ENCODE measurements around the gene ADK.
"Not testable (repeated sequence)": the region's sequence is repeated elsewhere in the genome, so short reads cannot be mapped to it uniquely, and the experiment has no call there.

Gene ADK

GRCh38 chr10:74202356-74202755, 51.3 kb downstream of the ADK start:
- Mint-ChIP-seq H3K4me1 (no peaks in the 10 kb centered on the region), H3K9me3 (no peaks in the 10 kb centered on the region), H3K36me3 (ENCODE audit: insufficient read depth) (peaks cover 7% of the 10 kb centered on the region), H3K27me3 (no peaks in the 10 kb centered on the region), H3K4me3 (no peak overlapping the region), H3K27ac (ENCODE audit: low read depth) (no peak overlapping the region)
- DNase-seq (ENCODE audit: low spot score in 2 of 2) (no peak), ATAC-seq (replicated peaks; ENCODE audit: extremely low read depth, poor library complexity, severe bottlenecking) (no peak)

- DNase-seq (ENCODE audit: low spot score in 2 of 2) (no peak), ATAC-seq (replicated peaks; ENCODE audit: extremely low read depth, poor library complexity, severe bottlenecking) (no peak)
- peaks cover 2% of the 10 kb centered on the region for H3K36me3 Mint-ChIP-seq (ENCODE audit: insufficient read depth)
- H3K4me1 Mint-ChIP-seq: no peaks in the 10 kb centered on the region
- no peak overlapping the region for H3K27ac Mint-ChIP-seq (ENCODE audit: low read depth)
- H3K4me3 Mint-ChIP-seq: no peak overlapping the region
- H3K27me3 Mint-ChIP-seq: no peaks in the 10 kb centered on the region
- no peaks in the 10 kb centered on the region for H3K9me3 Mint-ChIP-seq
Observed at GRCh38 chr10:74206746-74207145, 55.7 kb downstream of the ADK start.

GRCh38 chr10:74207691-74208480, 56.9 kb downstream of the ADK start:
- Mint-ChIP-seq H3K27me3 (no peaks in the 10 kb centered on the region), H3K27ac (ENCODE audit: low read depth) (no peak overlapping the region), H3K36me3 (ENCODE audit: insufficient read depth) (peaks cover 2% of the 10 kb centered on the region), H3K4me1 (peaks cover 5% of the 10 kb centered on the region), H3K9me3 (no peaks in the 10 kb centered on the region), H3K4me3 (no peak overlapping the region)
- ATAC-seq (replicated peaks; ENCODE audit: extremely low read depth, poor library complexity, severe bottlenecking): no peak
- DNase-seq (ENCODE audit: low spot score in 2 of 2): no peak

- H3K27ac Mint-ChIP-seq (ENCODE audit: low read depth): no peak overlapping the region
- no peaks in the 10 kb centered on the region for H3K9me3 Mint-ChIP-seq
- H3K36me3 Mint-ChIP-seq (ENCODE audit: insufficient read depth): peaks cover 2% of the 10 kb centered on the region
- H3K4me3 Mint-ChIP-seq: no peak overlapping the region
- H3K4me1 Mint-ChIP-seq: peaks cover 10% of the 10 kb centered on the region
- no peak for ATAC-seq (replicated peaks; ENCODE audit: extremely low read depth, poor library complexity, severe bottlenecking)
- DNase-seq (ENCODE audit: low spot score in 2 of 2): no peak
- H3K27me3 Mint-ChIP-seq: no peaks in the 10 kb centered on the region
Observed at GRCh38 chr10:74208997-74209396, 58.0 kb downstream of the ADK start.

- Mint-ChIP-seq H3K4me1 (peaks cover 10% of the 10 kb centered on the region), H3K9me3 (no peaks in the 10 kb centered on the region), H3K4me3 (no peak overlapping the region), H3K27me3 (no peaks in the 10 kb centered on the region), H3K27ac (ENCODE audit: low read depth) (no peak overlapping the region), H3K36me3 (ENCODE audit: insufficient read depth) (no peaks in the 10 kb centered on the region)
- no peak for ATAC-seq (replicated peaks; ENCODE audit: extremely low read depth, poor library complexity, severe bottlenecking)
- no peak for DNase-seq (ENCODE audit: low spot score in 2 of 2)
Observed at GRCh38 chr10:74213019-74213418, 62.0 kb downstream of the ADK start.

GRCh38 chr10:74213571-74214162, 62.6 kb downstream of the ADK start:
- H3K4me1 Mint-ChIP-seq: peaks cover 10% of the 10 kb centered on the region
- H3K27me3 Mint-ChIP-seq: no peaks in the 10 kb centered on the region
- H3K27ac Mint-ChIP-seq (ENCODE audit: low read depth): no peak overlapping the region
- no peak for ATAC-seq (replicated peaks; ENCODE audit: extremely low read depth, poor library complexity, severe bottlenecking)
- H3K9me3 Mint-ChIP-seq: no peaks in the 10 kb centered on the region
- no peak for DNase-seq (ENCODE audit: low spot score in 2 of 2)
- H3K36me3 Mint-ChIP-seq (ENCODE audit: insufficient read depth): no peaks in the 10 kb centered on the region
- H3K4me3 Mint-ChIP-seq: no peak overlapping the region

- H3K4me3 Mint-ChIP-seq, H3K9me3 Mint-ChIP-seq: not testable (repeated sequence)
- peaks cover 10% of the 10 kb centered on the region for H3K4me1 Mint-ChIP-seq
Observed at GRCh38 chr10:74217110-74217509, 66.1 kb downstream of the ADK start.

GRCh38 chr10:74222467-74222866, 71.4 kb downstream of the ADK start:
- H3K27me3 Mint-ChIP-seq; H3K27ac Mint-ChIP-seq (ENCODE audit: low read depth); H3K36me3 Mint-ChIP-seq (ENCODE audit: insufficient read depth); H3K4me3 Mint-ChIP-seq; ATAC-seq (replicated peaks; ENCODE audit: extremely low read depth, poor library complexity, severe bottlenecking); H3K9me3 Mint-ChIP-seq; DNase-seq (ENCODE audit: low spot score in 2 of 2): not testable (repeated sequence)
- peaks cover 11% of the 10 kb centered on the region for H3K4me1 Mint-ChIP-seq

More at GRCh38 chr10:74217110-74217509, 66.1 kb downstream of the ADK start:
- H3K27ac Mint-ChIP-seq (ENCODE audit: low read depth); H3K27me3 Mint-ChIP-seq; DNase-seq (ENCODE audit: low spot score in 2 of 2); H3K36me3 Mint-ChIP-seq (ENCODE audit: insufficient read depth); ATAC-seq (replicated peaks; ENCODE audit: extremely low read depth, poor library complexity, severe bottlenecking): not testable (repeated sequence)

- peak overlapping the region; percentile 71 for H3K27ac Mint-ChIP-seq (ENCODE audit: low read depth)
- no peak overlapping the region for H3K4me3 Mint-ChIP-seq
- no peaks in the 10 kb centered on the region for H3K9me3 Mint-ChIP-seq
- ATAC-seq (replicated peaks; ENCODE audit: extremely low read depth, poor library complexity, severe bottlenecking) (peak; percentile 14), DNase-seq (ENCODE audit: low spot score in 2 of 2) (no peak)
- H3K4me1 Mint-ChIP-seq: peaks cover 20% of the 10 kb centered on the region
- no peaks in the 10 kb centered on the region for H3K36me3 Mint-ChIP-seq (ENCODE audit: insufficient read depth)
- H3K27me3 Mint-ChIP-seq: no peaks in the 10 kb centered on the region
Observed at GRCh38 chr10:74223755-74224529, 72.9 kb downstream of the ADK start.

- no peaks in the 10 kb centered on the region for H3K27me3 Mint-ChIP-seq
- H3K27ac Mint-ChIP-seq (ENCODE audit: low read depth): peak overlapping the region; percentile 87
- DNase-seq (ENCODE audit: low spot score in 2 of 2) (no peak), ATAC-seq (replicated peaks; ENCODE audit: extremely low read depth, poor library complexity, severe bottlenecking) (peak; percentile 71)
- peak overlapping the region; percentile 47 for H3K4me3 Mint-ChIP-seq
- peaks cover 24% of the 10 kb centered on the region for H3K4me1 Mint-ChIP-seq
- H3K9me3 Mint-ChIP-seq: no peaks in the 10 kb centered on the region
- peaks cover 1% of the 10 kb centered on the region for H3K36me3 Mint-ChIP-seq (ENCODE audit: insufficient read depth)
Observed at GRCh38 chr10:74227697-74228424, 76.8 kb downstream of the ADK start.

- Mint-ChIP-seq H3K27ac (ENCODE audit: low read depth) (no peak overlapping the region), H3K27me3 (no peaks in the 10 kb centered on the region), H3K36me3 (ENCODE audit: insufficient read depth) (peaks cover 1% of the 10 kb centered on the region), H3K4me1 (peaks cover 18% of the 10 kb centered on the region), H3K9me3 (no peaks in the 10 kb centered on the region), H3K4me3 (no peak overlapping the region)
- ATAC-seq (replicated peaks; ENCODE audit: extremely low read depth, poor library complexity, severe bottlenecking): no peak
- no peak for DNase-seq (ENCODE audit: low spot score in 2 of 2)
Observed at GRCh38 chr10:74231375-74231774, 80.4 kb downstream of the ADK start.

GRCh38 chr10:74233281-74233680, 82.3 kb downstream of the ADK start:
- H3K27me3 Mint-ChIP-seq: no peaks in the 10 kb centered on the region
- peaks cover 1% of the 10 kb centered on the region for H3K36me3 Mint-ChIP-seq (ENCODE audit: insufficient read depth)
- ATAC-seq (replicated peaks; ENCODE audit: extremely low read depth, poor library complexity, severe bottlenecking) (no peak), DNase-seq (ENCODE audit: low spot score in 2 of 2) (no peak)
- H3K27ac Mint-ChIP-seq (ENCODE audit: low read depth): no peak overlapping the region
- H3K4me1 Mint-ChIP-seq: peaks cover 5% of the 10 kb centered on the region
- no peaks in the 10 kb centered on the region for H3K9me3 Mint-ChIP-seq
- H3K4me3 Mint-ChIP-seq: no peak overlapping the region
